HG03159 (cell line): ENCODE data around the gene ETFA.

Source experiments
- ATAC-seq: cut with Tn5 transposase; IDR thresholded peaks from one replicate; pipeline ENCODE4 v1.9.1; 2021; ENCODE audit warnings: mild to moderate bottlenecking, moderate library complexity; ENCODE audit not compliant: unreplicated experiment

The ETFA gene

GRCh38 chr15:76340803-76341365, 29.6 kb upstream of the ETFA start:
- ATAC-seq: no peak

GRCh38 chr15:76340198-76340802, 29.0 kb upstream of the ETFA start:
- ATAC-seq: no peak

- ATAC-seq: no peak
Observed at GRCh38 chr15:76339305-76340197, 28.3 kb upstream of the ETFA start.

- ATAC-seq: no peak
Observed at GRCh38 chr15:76338486-76339304, 27.4 kb upstream of the ETFA start.

- no peak for ATAC-seq
Observed at GRCh38 chr15:76337696-76338485, 26.6 kb upstream of the ETFA start.

- ATAC-seq: no peak
Observed at GRCh38 chr15:76337059-76337695, 25.9 kb upstream of the ETFA start.

- ATAC-seq: peak; percentile 46
Observed at GRCh38 chr15:76336254-76337058, 25.2 kb upstream of the ETFA start, which contains the start of gene ISL2. Gene ISL2 (plus strand): TSS chr15:76336773. CDS start chr15:76336884, 111 bp downstream.

- ATAC-seq: no peak
Observed at GRCh38 chr15:76335307-76336253, 24.3 kb upstream of the ETFA start.

GRCh38 chr15:76334438-76335306, 23.4 kb upstream of the ETFA start:
- ATAC-seq: no peak

GRCh38 chr15:76333720-76334437, 22.6 kb upstream of the ETFA start:
- no peak for ATAC-seq

- ATAC-seq: no peak
Observed at GRCh38 chr15:76333309-76333708, 22.0 kb upstream of the ETFA start.

GRCh38 chr15:76332796-76333195, 21.5 kb upstream of the ETFA start:
- no peak for ATAC-seq

GRCh38 chr15:76330080-76330680, 18.9 kb upstream of the ETFA start:
- ATAC-seq: no peak

GRCh38 chr15:76328958-76329357, 17.7 kb upstream of the ETFA start:
- ATAC-seq: no peak

GRCh38 chr15:76328106-76328696, 16.9 kb upstream of the ETFA start:
- no peak for ATAC-seq
